ENCODE results near the gene ATP1B2. TPM values are rescaled to one million over a fixed set of nuclear protein-coding genes. Genes with fewer than 3 reads are reported as not detected.

The ATP1B2 gene
- polyA plus RNA-seq, 3 donors: 0.51 to 2.2 (median 1.5) TPM

GRCh38 chr17:7701681-7702080 lies 51.0 kb downstream of the ATP1B2 start:
- H3K27ac ChIP-seq (ENCODE audit: low read depth, low read length): no peak overlapping the region
- WGBS, 3 donors: 77 to 92% (median 91%) methylated on average over 14 of the region's 14 CpGs

- no peak overlapping the region for H3K27ac ChIP-seq (ENCODE audit: low read depth, low read length)
- 92 to 96% (median 94%) methylated on average over 13 of the region's 13 CpGs for WGBS, 3 donors
These were observed 52.0 kb downstream of the ATP1B2 start for GRCh38 chr17:7702776-7703175.

GRCh38 chr17:7703584-7704479 lies 53.1 kb downstream of the ATP1B2 start:
- H3K27ac ChIP-seq (ENCODE audit: low read depth, low read length): no peak overlapping the region
- WGBS, 3 donors: 24 to 49% (median 45%) methylated on average over 24 of the region's 24 CpGs

GRCh38 chr17:7704601-7705268 lies 54.0 kb downstream of the ATP1B2 start, which contains the start of gene EFNB3:
Gene EFNB3 (plus strand): TSS chr17:7705202. CDS start chr17:7705599, 397 bp downstream.
- WGBS, 3 donors: 1 to 2% (median 1%) methylated on average over 32 to 45 of the region's 45 CpGs
- no peak within 1 kb of the TSS for H3K27ac ChIP-seq (ENCODE audit: low read depth, low read length)

- 6 to 10% (median 8%) methylated on average over 33 to 50 of the region's 50 CpGs for WGBS, 3 donors
- H3K27ac ChIP-seq (ENCODE audit: low read depth, low read length): no peak overlapping the region
These were observed 54.8 kb downstream of the ATP1B2 start for GRCh38 chr17:7705269-7706255.

GRCh38 chr17:7706631-7707354 lies 56.1 kb downstream of the ATP1B2 start:
- H3K27ac ChIP-seq (ENCODE audit: low read depth, low read length): no peak overlapping the region
- WGBS, 3 donors: 75 to 91% (median 90%) methylated on average over 3 of the region's 3 CpGs

Other genes starting within 250 kb of the ATP1B2 start
- gene TMEM256, start 246.8 kb upstream of the ATP1B2 start, polyA plus RNA-seq: 100 to 1,000 TPM in 2 of 3 donors, 10 to 100 TPM in 1; 86.0 to 252 (median 173) TPM
- gene NLGN2, start 243.1 kb upstream of the ATP1B2 start, polyA plus RNA-seq: 10 to 100 TPM in 2 of 3 donors, 1 to 10 TPM in 1; 2.9 to 11.4 (median 10.5) TPM
- not detected for gene SPEM1, start 230.6 kb upstream of the ATP1B2 start, polyA plus RNA-seq
- not detected for gene SPEM2, start 225.3 kb upstream of the ATP1B2 start, polyA plus RNA-seq
- not detected for gene SPEM3, start 222.1 kb upstream of the ATP1B2 start, polyA plus RNA-seq
- 1 to 10 TPM in 2 of 3 donors, under 1 TPM in 1; 0.79 to 5.2 (median 1.9) TPM for gene TMEM102, start 215.5 kb upstream of the ATP1B2 start, polyA plus RNA-seq
- gene FGF11, start 211.4 kb upstream of the ATP1B2 start, polyA plus RNA-seq: 1 to 10 TPM in 1 of 3 donors, under 1 TPM in 2; 0.28 to 4.6 (median 0.86) TPM
- gene CHRNB1, start 205.9 kb upstream of the ATP1B2 start, polyA plus RNA-seq: 10 to 100 TPM in 2 of 3 donors, 1 to 10 TPM in 1; 5.0 to 14.2 (median 12.7) TPM
- 10 to 100 TPM; 17.4 to 45.0 (median 32.9) TPM for gene ZBTB4, start 171.3 kb upstream of the ATP1B2 start, polyA plus RNA-seq
- gene SLC35G6, start 169.5 kb upstream of the ATP1B2 start, polyA plus RNA-seq: not detected
- 10 to 100 TPM; 20.9 to 35.4 (median 24.6) TPM for gene POLR2A, start 166.6 kb upstream of the ATP1B2 start, polyA plus RNA-seq
- gene TNFSF12, start 101.9 kb upstream of the ATP1B2 start, polyA plus RNA-seq: 100 to 1,000 TPM in 1 of 3 donors, 10 to 100 TPM in 2; 19.6 to 100 (median 49.9) TPM
- 10 to 100 TPM; 19.3 to 42.6 (median 26.5) TPM for gene TNFSF13, start 92.2 kb upstream of the ATP1B2 start, polyA plus RNA-seq
- gene SENP3, start 89.0 kb upstream of the ATP1B2 start, polyA plus RNA-seq: 10 to 100 TPM; 25.1 to 52.1 (median 43.0) TPM
- gene CD68, start 71.3 kb upstream of the ATP1B2 start, polyA plus RNA-seq: 100 to 1,000 TPM in 1 of 3 donors, 10 to 100 TPM in 2; 19.4 to 111 (median 99.0) TPM
- 10 to 100 TPM; 31.7 to 72.2 (median 50.2) TPM for gene MPDU1, start 67.1 kb upstream of the ATP1B2 start, polyA plus RNA-seq
- gene SOX15, start 60.8 kb upstream of the ATP1B2 start, polyA plus RNA-seq: 1 to 10 TPM in 1 of 3 donors, under 1 TPM in 2; 0.21 to 2.7 (median 0.46) TPM
- gene FXR2, start 36.0 kb upstream of the ATP1B2 start, polyA plus RNA-seq: 10 to 100 TPM; 14.7 to 29.9 (median 23.3) TPM
- gene SAT2, start 23.1 kb upstream of the ATP1B2 start, polyA plus RNA-seq: 100 to 1,000 TPM in 2 of 3 donors, 10 to 100 TPM in 1; 93.7 to 142 (median 130) TPM
- under 1 TPM; 0.32 to 0.67 (median 0.45) TPM for gene SHBG, start 20.8 kb upstream of the ATP1B2 start, polyA plus RNA-seq
- 10 to 100 TPM; 13.5 to 17.8 (median 16.6) TPM for gene TP53, start 36.6 kb downstream of the ATP1B2 start, polyA plus RNA-seq
- 1 to 10 TPM; 2.8 to 5.6 (median 5.0) TPM for gene WRAP53, start 37.6 kb downstream of the ATP1B2 start, polyA plus RNA-seq
- 1 to 10 TPM in 1 of 3 donors, under 1 TPM in 2; 0.54 to 1.1 (median 0.89) TPM for gene EFNB3, start 54.3 kb downstream of the ATP1B2 start, polyA plus RNA-seq
- under 1 TPM; 0.03 to 0.79 (median 0.19) TPM for gene DNAH2, start 66.8 kb downstream of the ATP1B2 start, polyA plus RNA-seq
- gene KDM6B, start 183.3 kb downstream of the ATP1B2 start, polyA plus RNA-seq: 10 to 100 TPM in 2 of 3 donors, 1 to 10 TPM in 1; 4.6 to 44.6 (median 21.6) TPM
- 10 to 100 TPM; 10.4 to 85.7 (median 77.4) TPM for gene TMEM88, start 204.1 kb downstream of the ATP1B2 start, polyA plus RNA-seq
- 100 to 1,000 TPM in 2 of 3 donors, 10 to 100 TPM in 1; 69.0 to 191 (median 132) TPM for gene NAA38, start 206.6 kb downstream of the ATP1B2 start, polyA plus RNA-seq
- 10 to 100 TPM in 2 of 3 donors, 1 to 10 TPM in 1; 8.9 to 15.4 (median 11.2) TPM for gene CYB5D1, start 207.1 kb downstream of the ATP1B2 start, polyA plus RNA-seq
- 100 to 1,000 TPM in 1 of 3 donors, 10 to 100 TPM in 2; 38.4 to 169 (median 39.4) TPM for gene CHD3, start 237.9 kb downstream of the ATP1B2 start, polyA plus RNA-seq

Data from adipose tissue (tissue), 3 donors.